Measurements from ENCODE around the gene LUC7L2.
"Not testable (repeated sequence)": the region's sequence is repeated elsewhere in the genome, so short reads cannot be mapped to it uniquely, and the experiment has no call there.

LUC7L2 gene

DNA sequence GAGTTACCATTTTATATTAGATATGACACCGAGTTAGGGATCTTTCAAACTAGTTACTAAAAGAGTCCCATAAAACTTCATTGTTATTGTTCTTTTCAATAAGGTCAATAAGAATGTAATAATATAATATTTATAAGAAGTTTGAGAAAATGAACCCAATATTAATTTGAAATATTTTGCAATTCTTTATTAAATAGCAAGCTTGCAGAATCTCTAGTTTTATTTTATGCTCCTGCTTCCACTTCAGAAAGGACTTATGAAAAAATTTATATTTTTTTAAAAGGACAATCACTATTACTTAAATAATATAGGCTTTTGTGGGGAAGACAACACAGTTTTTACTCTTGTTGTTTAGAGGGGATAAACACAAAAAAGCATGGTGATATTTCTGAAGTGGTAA, 47.9 kb downstream of the LUC7L2 start:
- no peak for DNase-seq (ENCODE audit: low spot score)
- TF ChIP-seq, protein P1, sequence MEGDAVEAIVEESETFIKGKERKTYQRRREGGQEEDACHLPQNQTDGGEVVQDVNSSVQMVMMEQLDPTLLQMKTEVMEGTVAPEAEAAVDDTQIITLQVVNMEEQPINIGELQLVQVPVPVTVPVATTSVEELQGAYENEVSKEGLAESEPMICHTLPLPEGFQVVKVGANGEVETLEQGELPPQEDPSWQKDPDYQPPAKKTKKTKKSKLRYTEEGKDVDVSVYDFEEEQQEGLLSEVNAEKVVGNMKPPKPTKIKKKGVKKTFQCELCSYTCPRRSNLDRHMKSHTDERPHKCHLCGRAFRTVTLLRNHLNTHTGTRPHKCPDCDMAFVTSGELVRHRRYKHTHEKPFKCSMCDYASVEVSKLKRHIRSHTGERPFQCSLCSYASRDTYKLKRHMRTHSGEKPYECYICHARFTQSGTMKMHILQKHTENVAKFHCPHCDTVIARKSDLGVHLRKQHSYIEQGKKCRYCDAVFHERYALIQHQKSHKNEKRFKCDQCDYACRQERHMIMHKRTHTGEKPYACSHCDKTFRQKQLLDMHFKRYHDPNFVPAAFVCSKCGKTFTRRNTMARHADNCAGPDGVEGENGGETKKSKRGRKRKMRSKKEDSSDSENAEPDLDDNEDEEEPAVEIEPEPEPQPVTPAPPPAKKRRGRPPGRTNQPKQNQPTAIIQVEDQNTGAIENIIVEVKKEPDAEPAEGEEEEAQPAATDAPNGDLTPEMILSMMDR (IDR thresholded peaks at IDR 0.05; ENCODE audit: extremely low read depth, insufficient read depth, missing control alignments): no peak
- in situ Hi-C loops (cut with MboI; ENCODE audit: low pct_unique_long_range_greater_than_20kb, low sequenced_read_pairs, unreplicated experiment): no loop called here

DNA sequence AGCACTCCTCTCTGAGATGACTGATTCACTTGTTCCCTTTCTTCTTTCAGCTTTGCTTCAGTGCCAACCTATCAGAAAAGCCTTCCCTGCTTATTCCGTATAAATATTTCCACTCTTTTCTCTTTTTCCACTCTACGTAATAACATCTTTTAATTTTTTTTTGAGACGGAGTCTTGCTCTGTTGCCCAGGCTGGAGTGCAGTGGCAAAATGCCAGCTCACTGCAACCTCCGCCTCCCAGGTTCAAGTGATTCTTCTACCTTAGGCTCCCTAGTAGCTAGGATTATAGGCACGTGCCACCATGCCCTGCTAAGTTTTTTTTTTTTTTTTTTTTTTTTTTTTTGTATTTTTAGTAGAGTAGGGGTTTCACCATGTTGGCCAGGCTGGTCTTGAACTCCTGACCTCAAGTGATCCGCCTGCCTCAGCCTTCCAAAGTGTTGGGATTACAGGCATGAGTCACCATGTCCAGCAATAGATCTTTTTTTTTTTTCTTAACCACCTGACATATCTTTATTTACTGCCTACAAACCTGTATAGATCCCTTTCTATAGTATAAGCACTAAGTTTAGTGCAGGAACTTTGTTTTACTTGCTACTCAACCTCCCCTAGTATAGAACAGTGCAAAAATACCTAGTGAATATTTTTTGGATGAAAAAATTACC, 55.2 kb downstream of the LUC7L2 start:
- DNase-seq (ENCODE audit: low spot score); in situ Hi-C loops (cut with MboI; ENCODE audit: low pct_unique_long_range_greater_than_20kb, low sequenced_read_pairs, unreplicated experiment): not testable (repeated sequence)

GRCh38 chr7:139416405-139416804, 56.7 kb downstream of the LUC7L2 start:
- TF ChIP-seq, protein P1 (IDR thresholded peaks at IDR 0.05; ENCODE audit: extremely low read depth, insufficient read depth, missing control alignments): no peak
- no peak for DNase-seq (ENCODE audit: low spot score)
- in situ Hi-C loops (cut with MboI; ENCODE audit: low pct_unique_long_range_greater_than_20kb, low sequenced_read_pairs, unreplicated experiment): no loop called here

GRCh38 chr7:139417478-139417877, 57.8 kb downstream of the LUC7L2 start:
- in situ Hi-C loops (cut with MboI; ENCODE audit: low pct_unique_long_range_greater_than_20kb, low sequenced_read_pairs, unreplicated experiment): no loop called here

GRCh38 chr7:139421123-139421522, 61.4 kb downstream of the LUC7L2 start:
- TF ChIP-seq, protein P1 (IDR thresholded peaks at IDR 0.05; ENCODE audit: extremely low read depth, insufficient read depth, missing control alignments): no peak
- in situ Hi-C loops (cut with MboI; ENCODE audit: low pct_unique_long_range_greater_than_20kb, low sequenced_read_pairs, unreplicated experiment): no loop called here
- DNase-seq (ENCODE audit: low spot score): no peak

More at GRCh38 chr7:139417478-139417877, 57.8 kb downstream of the LUC7L2 start:
- no peak for DNase-seq (ENCODE audit: low spot score)
- TF ChIP-seq, protein P1 (IDR thresholded peaks at IDR 0.05; ENCODE audit: extremely low read depth, insufficient read depth, missing control alignments): no peak

- in situ Hi-C loops (cut with MboI; ENCODE audit: low pct_unique_long_range_greater_than_20kb, low sequenced_read_pairs, unreplicated experiment): no loop called here
- TF ChIP-seq, protein P1 (IDR thresholded peaks at IDR 0.05; ENCODE audit: extremely low read depth, insufficient read depth, missing control alignments): no peak
- DNase-seq (ENCODE audit: low spot score): no peak
Measured at GRCh38 chr7:139422126-139422525, 62.4 kb downstream of the LUC7L2 start.

DNA sequence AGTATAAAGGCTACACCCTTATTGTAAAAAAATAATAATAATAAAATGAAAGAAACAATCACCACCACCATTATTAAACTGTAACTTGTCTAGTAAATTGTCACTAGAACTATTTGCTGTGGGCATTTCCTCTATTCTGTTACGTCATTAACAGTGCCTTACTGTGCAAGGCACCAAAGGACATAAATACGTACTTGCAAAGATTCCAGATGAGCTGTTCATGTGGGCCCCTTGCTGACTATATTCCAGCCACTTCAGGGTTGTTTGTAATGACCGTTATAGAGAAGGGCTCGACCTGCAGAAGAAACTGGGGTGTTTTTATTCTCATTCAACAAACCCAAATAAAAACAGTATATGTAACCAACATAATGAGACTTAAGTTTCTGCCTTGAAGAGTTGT, 63.4 kb downstream of the LUC7L2 start:
- TF ChIP-seq, protein P1 (IDR thresholded peaks at IDR 0.05; ENCODE audit: extremely low read depth, insufficient read depth, missing control alignments): no peak
- in situ Hi-C loops (cut with MboI; ENCODE audit: low pct_unique_long_range_greater_than_20kb, low sequenced_read_pairs, unreplicated experiment): no loop called here
- no peak for DNase-seq (ENCODE audit: low spot score)
